Stimulated activated CD4-positive, alpha-beta T cell treated with anti-CD3 and anti-CD28 coated beads, TNF-alpha, amount 100 ng/mL, for 4 hours (primary cell): ENCODE results near the gene IL20RA.
"Not testable (repeated sequence)": the region's sequence is repeated elsewhere in the genome, so short reads cannot be mapped to it uniquely, and the experiment has no call there.

Experiments used
- DNase-seq, 3 experiments: peaks; one replicate each; pipeline ENCODE4 v3.0.0-alpha.2; 2020; ENCODE audit warnings: low read depth in 3 of 3

Gene IL20RA

GRCh38 chr6:136973781-136974180, 71.0 kb downstream of the IL20RA start:
- DNase-seq: not testable (repeated sequence)

GRCh38 chr6:136971609-136972008, 73.2 kb downstream of the IL20RA start:
- no peak for DNase-seq

- no peak for DNase-seq
Observed at GRCh38 chr6:136969930-136970329, 74.8 kb downstream of the IL20RA start.

- DNase-seq: no peak
Observed at GRCh38 chr6:136969433-136969832, 75.3 kb downstream of the IL20RA start.

- no peak for DNase-seq
Observed at GRCh38 chr6:136968837-136969236, 75.9 kb downstream of the IL20RA start.

DNA sequence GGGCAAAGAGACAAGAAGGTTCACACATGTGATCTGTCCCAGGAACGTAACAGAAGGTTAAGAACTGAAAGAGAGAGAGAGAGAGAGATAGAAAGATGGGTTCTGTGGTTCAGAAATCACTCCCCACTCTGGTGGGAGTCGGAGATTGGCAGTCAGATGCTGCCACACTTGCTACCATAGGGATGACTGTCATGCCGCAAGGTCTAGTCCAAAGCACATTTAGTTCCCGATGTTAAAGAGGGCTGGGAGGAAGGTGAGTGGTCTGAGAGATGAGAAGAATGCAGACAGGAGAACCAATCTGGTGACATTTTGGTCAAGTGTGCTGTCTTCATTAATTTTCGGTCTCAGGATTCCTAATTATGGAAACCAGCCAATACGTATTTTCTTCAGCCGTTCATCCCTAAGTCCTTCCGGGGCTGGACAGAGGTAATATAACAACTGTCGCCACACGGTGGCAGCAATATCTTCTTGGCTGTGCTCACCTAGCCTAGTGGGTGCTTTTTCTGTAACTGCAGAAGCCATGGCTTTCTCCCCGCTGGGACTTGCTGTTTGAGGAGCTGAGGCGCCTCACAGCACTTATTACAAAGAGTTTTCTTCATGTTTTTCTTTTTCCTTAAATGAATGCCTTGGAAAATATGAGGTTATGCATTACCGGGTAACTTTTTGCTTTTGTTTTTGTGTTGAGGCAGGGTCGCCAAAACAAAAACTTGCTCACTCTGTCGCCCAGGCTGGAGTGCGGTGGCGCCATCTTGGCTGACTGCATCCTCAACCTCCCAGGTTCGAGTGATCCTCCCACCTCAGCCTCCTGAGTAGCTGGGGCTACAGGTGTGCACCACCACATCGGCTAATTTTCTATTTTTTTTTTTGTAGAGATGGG, 76.7 kb downstream of the IL20RA start:
- DNase-seq: peak; percentile 12 to 24 (median 14)

DNA sequence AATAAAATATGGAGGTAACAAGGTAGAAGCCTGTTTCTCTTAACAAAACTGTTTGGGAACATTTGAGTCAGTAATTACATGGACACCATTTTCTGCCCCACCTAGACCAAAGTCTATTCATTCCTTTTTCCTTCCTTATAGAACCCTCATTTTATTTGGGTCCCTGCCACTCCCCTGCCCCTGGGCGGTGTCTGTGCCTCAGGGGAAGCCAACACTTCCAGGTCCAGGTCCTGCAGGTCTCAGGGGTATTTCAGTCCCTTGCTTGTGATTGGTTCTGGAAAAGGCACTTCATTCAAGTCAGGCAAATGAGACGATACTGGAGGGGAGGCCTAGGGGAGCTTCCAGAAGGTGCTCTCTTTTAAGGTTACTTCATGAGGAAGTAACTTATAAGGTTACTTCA, 80.4 kb downstream of the IL20RA start:
- DNase-seq: no peak

GRCh38 chr6:136963259-136963658, 81.5 kb downstream of the IL20RA start:
- DNase-seq: no peak

GRCh38 chr6:136962661-136963060, 82.1 kb downstream of the IL20RA start:
- DNase-seq: no peak

GRCh38 chr6:136961848-136962247, 82.9 kb downstream of the IL20RA start:
- no peak for DNase-seq

DNA sequence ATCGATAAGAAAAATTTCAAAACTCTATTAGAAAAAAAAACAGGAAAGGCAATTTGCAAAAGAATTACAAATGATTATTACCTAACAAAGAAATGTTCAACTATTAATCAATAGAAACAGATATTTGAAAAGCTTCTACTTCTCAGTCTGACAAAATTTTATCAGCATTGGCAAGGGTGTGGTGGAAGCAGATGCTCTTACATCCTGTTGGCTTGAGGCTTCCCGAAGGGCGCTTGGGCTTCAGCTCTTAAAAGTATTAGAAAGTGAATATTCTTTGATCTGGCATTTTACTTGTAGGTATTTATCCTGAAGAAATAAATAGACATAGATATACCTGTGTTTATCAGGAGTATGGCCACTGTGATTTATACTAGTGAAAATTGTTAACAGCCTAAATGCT, 84.0 kb downstream of the IL20RA start:
- no peak for DNase-seq

GRCh38 chr6:136959935-136960334, 84.8 kb downstream of the IL20RA start:
- not testable (repeated sequence) for DNase-seq

GRCh38 chr6:136959471-136959891, 85.3 kb downstream of the IL20RA start:
- no peak for DNase-seq

- no peak for DNase-seq
Observed at GRCh38 chr6:136958168-136958567, 86.6 kb downstream of the IL20RA start.

DNA sequence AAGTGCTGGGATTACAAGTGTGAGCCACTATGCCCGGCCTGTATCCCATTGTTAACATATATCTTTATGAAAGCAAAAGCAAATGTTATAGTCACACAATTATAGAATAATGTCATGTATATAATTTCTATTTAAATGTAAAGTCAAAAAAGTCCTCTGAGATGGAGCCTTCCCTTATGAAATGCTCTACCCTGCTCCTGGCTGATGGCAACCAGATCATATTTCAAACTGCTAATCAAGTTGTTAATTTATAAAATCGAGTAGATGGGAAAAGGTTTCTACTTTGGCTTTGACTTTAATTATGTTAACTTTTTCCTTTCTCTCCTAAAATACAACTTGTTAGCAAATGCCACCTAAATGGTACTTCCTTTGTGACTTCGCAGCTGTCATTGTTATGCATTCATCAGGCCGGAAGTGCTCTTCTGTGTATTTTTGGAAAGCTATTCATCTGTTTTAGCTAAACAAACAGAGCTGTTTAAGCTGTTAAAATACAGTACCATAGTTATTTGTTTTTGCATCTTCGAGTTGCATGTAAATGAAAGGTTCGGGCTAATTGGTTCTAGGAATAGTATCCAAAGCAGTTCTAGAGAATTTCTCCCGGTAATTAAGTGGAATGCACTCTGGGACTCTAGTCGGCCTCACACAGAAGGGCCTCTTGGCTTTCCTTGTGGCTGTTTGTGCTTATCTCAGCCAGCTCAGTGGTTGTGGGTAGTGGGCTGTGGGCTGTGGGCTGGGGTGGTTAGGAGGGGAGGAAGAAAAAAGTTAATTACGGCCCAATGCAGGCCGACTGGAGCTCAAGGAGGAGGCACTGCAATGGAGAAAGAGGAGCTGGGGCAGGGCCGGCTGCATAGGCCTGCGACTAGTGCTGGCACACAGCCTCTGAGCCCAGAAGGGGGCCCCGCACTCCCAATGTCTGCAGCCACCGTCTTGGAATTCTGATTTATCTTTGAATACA, 87.9 kb downstream of the IL20RA start:
- DNase-seq: no peak

DNA sequence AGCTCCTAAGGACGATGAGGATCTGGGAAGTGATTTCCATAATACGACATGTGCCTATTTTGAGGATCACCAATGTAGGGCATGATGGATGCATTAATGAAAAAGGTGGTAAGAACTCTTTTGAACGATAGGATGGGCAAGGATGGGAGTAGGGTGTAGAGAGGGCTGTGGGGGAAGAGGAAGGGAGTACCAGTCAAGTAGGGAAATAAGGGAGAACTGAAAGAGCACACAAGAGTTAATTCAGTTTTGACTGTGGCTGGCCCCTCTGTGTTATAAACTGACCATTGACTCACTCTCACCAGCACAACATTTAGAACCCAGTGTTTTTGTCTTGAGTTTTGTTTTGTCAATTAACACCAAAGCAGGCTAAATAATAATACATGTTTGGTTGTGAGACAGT, 89.6 kb downstream of the IL20RA start:
- no peak for DNase-seq

GRCh38 chr6:136952714-136953260, 92.0 kb downstream of the IL20RA start:
- DNase-seq: no peak

GRCh38 chr6:136950436-136951126, 94.2 kb downstream of the IL20RA start:
- DNase-seq: no peak
